Measurements from ENCODE around the gene ROR1.

- TF ChIP-seq, protein P1, sequence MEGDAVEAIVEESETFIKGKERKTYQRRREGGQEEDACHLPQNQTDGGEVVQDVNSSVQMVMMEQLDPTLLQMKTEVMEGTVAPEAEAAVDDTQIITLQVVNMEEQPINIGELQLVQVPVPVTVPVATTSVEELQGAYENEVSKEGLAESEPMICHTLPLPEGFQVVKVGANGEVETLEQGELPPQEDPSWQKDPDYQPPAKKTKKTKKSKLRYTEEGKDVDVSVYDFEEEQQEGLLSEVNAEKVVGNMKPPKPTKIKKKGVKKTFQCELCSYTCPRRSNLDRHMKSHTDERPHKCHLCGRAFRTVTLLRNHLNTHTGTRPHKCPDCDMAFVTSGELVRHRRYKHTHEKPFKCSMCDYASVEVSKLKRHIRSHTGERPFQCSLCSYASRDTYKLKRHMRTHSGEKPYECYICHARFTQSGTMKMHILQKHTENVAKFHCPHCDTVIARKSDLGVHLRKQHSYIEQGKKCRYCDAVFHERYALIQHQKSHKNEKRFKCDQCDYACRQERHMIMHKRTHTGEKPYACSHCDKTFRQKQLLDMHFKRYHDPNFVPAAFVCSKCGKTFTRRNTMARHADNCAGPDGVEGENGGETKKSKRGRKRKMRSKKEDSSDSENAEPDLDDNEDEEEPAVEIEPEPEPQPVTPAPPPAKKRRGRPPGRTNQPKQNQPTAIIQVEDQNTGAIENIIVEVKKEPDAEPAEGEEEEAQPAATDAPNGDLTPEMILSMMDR (IDR thresholded peaks at IDR 0.05): no peak
- TF ChIP-seq POLR2A (IDR thresholded peaks at IDR 0.05; ENCODE audit: low read depth): no peak
- TF ChIP-seq EP300 (IDR thresholded peaks at IDR 0.05): no peak
These were observed 17.0 kb upstream of the ROR1 start for GRCh38 chr1:63756839-63757238.
